ENCODE data around the gene ZC3H12C.

ZC3H12C gene

DNA sequence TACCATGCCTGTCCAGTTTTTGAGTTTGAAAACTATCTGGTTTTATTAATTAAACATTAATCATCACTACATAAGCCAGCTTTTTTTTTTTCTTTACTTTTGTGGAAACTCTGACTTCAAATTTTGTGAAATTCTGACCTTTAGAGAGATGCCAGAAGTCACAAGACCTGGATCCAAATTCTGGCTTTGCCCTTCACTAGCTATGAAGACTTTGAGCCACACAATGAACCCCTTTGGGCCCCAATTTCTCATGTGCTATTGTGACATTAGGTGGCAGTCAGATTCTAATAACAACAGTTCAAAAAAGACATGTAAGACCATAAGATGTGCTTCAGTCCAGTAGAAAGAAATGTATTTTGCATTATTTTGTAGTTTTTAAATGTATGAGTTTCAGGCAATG is 60.3 kb downstream of the ZC3H12C start:
- DNase-seq, result no peak

DNA sequence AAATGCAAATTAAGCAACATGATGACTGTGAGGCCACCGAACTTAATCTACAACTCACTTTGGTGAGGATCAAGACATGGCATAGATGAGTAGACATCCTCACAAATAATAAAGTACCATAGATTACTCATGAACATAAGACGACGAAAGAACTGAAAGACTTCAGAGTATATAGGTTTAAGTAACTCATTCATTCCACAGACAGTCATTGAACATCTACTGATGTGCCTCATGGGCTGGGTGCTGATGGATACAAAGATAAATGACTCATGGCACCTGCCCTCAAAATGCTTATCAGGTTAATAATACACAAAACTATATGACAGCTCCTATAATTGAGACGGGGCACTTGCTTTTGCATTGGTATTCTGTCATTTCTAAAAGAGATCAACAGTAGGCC is 63.3 kb downstream of the ZC3H12C start:
- no peak for DNase-seq

DNA sequence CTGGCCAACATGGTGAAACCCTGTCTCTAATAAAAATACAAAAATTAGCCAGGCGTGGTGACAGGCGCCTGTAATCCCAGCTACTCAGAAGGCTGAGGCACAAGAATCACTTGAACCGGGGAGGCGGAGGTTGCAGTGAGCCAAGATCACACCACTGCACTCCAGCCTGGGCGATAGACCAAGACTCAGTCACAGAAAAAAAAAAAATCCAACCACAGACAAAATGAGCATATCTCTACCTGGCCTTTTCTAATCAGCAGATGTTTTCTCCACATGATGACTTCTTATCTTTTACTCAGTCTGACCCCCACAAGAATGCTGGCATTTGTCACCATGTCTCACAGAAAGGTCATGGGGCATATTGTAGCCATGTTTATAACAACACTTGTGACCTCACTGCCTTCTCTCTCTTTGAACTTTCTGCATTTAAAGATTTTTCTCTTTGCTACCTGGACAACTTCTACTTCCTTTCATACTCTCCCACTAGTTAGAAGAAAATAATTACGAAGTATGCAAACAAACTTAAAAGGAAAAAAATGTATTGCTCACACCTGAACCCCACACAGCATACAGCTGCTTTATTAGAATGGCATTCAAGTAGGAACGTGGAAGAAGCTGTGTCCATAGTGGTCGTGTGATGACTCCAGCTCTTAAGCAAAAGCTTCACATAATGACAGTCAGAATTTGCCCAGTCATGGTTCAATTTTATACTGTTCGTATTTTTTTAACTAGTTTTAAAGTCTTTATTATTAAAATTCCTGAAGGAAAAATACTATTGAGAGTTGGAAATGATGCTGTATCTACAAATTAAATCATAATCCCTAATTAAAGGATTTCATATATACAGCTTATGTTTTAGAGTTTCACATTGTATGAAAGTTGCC is 65.4 kb downstream of the ZC3H12C start:
- no peak for DNase-seq

DNA sequence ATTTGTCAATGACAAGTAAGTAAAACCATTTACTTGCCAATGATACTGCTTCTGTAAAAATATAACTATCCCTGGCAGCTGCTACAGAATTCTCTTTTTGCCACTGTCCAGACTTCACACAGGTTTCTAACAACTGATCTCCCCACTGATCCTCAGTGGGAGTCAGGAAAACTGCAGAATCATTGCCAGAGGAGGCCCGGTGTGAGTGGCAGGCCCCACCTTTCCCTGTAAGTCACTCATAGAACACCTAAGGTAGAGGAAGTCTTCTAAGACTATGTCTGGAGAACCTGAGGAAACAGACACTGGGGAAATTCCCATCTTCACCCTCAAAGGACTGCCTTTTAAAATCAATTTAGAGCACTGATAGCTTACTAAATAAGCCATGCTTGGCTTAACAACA is 66.3 kb downstream of the ZC3H12C start:
- DNase-seq, result no peak

DNA sequence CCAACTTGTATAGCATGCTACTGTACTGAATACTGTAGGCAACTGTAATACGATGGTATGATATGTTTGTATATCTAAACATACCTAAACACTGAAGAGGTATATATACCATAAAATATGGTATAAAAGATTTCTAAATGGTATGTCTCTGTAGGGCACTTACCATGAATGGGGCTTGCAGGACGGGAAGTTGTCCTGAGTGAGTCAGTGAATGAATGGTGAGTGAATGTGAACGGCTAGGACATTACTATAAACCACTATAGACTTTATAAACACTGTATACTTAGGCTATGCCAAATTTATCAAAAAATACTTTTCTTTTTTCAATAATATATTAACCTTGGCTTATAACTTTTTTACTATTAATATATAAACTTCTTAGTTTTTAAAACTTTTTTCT is 66.8 kb downstream of the ZC3H12C start:
- no peak for DNase-seq

DNA sequence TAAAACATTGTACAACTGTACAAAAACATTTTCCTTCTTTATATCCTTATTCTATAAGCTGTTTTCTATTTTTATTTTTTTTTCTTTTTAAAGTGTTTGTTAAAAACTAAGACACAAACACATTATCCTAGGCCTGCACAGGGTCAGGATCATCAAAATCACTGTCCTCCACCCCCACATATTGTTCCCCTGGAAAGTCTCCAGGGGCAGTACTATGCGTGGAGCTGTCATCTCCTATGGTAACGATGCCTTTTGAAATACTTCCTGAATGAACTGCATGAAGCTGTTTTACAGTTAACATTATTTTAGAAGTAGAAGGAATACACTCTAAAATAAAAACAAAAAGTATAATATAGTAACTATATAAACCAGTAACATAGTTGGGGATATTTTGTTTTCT is 67.2 kb downstream of the ZC3H12C start:
- no peak for DNase-seq

DNA sequence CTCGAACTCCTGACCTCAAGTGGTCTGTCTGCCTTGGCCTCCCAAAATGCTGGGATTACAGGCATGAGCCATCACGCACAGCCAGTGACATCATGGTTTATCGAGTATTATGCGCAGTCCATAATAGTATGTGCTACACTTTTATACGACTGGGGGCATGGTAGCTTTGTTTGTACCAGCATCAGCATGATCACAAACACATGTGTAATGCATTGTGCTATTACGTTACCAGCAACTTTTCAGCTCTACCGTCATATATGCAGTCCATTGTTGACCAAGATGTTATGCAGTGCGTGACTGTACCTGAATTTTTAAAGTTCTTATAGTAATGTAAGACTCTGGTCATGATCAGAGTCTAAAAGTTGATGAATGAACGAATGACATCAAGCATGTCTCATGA is 67.9 kb downstream of the ZC3H12C start:
- no peak for DNase-seq

DNA sequence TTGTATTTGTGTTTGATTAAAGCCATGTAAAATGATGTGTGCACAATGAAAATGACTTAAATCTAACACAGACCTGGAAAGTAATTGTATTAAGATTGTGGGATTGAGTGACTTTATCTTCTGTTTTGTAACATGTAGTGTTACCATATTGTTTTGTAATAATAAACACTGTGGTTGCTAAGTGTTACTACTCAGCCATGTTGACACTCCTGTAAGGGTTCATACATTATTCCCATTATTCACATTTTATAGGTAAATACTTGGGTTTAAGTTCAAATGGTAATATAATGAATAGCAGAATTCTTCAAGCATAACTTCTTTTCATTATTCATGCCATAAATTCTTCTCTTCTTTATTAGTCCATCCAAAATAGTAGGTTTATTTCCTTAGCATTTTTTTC is 69.0 kb downstream of the ZC3H12C start:
- no peak for DNase-seq

DNA sequence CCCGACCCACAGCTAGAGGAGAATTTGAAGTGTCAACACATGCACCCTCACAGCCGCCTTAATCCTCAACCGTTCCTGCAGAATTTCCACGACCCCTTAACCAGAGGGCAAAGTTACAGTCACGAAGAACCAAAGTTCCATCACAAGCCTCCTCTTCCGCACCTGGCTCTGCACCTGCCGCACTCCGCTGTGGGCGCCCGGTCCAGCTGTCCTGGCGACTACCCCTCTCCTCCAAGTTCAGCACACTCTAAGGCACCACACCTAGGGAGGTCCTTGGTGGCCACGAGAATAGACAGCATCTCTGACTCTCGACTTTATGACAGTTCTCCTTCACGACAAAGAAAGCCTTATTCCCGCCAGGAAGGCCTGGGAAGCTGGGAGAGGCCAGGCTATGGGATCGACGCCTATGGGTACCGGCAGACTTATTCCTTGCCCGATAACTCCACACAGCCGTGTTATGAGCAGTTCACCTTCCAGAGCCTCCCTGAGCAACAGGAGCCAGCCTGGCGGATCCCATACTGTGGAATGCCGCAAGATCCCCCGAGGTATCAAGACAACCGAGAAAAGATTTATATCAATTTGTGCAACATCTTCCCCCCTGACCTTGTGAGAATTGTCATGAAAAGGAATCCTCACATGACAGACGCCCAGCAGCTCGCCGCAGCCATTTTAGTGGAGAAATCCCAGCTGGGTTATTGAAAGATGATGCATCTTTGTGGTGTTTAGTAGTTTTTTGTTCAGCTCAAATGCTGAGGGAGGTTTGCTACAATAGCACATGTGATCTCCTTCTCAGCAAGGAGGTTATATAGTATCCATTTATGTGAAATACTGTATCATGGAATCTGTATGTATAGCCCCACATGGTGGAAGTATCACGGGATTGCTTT is 72.1 kb downstream of the ZC3H12C start:
- no peak for DNase-seq

DNA sequence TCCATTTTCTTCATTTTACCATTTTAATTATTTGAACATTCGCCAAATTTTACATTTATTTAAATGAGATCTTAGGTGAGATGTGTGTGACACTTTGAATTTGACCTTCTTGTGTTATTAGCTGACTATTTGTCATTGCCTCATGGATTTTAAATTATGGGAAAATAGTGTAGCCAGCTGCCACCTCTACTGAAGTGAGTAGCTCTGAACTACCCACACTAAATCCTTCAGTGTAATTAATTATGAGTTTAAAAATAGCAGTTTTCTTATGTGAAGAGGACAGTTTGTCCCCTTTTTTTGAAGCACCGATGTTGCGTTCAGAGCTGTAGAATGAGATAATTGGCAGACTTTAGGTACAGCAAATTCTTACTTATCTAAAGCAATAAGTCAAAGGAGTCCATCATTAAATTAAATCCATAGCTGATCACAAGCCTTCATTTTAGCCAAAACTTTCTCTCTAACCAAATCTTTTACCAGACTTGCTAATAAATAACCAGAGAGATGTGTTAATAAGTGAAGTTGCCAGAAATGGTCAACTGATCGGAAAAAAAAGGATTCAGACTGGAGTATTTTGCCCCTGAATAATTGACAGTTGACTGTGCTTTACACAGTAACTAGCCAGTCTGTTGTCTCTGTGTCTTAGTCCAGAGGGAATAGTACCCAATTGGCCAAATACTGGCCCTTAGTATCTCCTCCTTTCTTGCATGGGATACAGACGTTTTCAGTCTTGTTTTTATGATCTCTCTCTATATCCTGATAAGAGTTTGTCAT is 75.0 kb downstream of the ZC3H12C start:
- no peak for DNase-seq

DNA sequence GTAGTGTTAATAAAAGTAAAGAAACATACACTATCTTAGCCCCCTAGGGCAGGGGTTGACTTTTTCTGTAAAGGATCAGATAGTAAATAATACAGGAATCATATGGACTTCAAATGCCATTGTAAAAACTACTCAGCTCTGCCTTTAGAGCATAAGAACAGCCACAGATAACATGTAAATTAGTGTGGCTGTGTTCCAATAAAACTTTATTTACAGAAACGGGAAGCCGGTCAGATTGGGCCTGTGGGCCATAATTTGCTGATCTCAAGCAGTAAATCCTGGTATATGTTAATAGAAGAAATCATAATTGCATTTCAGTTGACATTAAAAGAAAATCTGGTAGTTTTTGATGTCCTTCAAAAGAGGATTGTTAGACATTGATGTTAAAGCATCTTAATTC is 76.5 kb downstream of the ZC3H12C start:
- no peak for DNase-seq

DNA sequence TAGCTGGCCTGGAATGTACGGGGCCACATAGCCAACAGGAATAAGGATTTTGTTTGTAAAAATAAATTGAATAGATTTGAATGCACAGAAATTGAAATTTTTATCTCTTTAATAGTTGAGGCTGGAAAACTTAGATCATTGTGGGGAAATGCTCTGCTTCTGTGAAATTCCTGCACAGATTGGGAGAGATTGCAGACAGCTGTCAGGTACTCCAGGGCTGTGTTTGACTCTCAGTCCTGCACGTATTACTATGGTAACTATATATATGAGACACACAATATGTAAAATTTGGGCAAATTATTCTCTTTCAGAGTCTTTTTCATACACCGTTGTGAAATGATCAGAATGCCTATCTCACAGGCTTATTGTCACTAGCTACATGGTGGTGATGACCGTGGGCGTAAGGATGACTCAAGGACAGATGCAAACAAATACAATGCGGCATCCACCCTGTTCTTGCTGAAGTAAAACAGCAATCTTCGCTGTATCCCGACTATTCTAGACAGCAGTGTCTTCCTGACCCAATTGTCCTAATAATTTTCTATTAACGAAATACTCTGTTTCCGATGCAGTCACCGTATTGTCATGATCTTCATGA is 79.4 kb downstream of the ZC3H12C start:
- no peak for DNase-seq

DNA sequence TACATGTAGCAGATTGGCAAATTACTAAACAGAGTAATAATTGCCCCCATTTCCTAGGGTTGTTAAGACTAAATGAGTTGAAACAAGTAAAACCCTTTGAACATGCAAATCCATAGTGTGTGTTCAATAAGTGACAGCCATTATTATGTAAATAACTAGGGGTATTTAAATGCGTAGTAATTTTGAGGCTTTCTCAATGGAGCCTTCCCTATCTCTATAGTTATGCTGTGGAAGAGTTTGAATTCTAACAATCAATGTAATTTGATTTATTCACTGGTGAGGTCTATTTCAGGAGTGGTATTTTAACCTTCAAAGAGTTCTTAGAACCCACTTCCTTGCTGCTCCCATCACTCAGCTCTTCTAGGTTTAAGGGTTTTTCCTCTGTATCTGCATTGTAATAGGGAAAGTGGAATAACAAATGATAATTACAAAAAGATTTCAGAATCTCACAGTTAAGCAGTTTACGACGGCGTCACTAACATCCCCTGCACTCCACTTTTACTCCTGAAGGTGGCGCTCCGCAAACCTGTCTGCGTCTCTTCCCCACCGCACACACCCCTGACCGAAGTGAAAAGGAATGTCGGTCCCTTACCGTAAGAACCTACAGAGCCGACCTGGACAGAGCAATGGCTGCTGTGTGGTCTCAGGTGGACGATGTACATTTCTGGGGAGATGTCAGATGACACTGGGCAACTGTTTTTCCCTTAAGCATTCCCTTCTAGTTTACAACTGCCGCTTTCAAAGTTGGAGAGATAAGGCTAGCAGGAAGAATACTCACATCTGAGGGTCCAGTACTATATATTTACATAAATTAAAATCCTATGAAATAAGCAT is 80.8 kb downstream of the ZC3H12C start:
- DNase-seq, result no peak

DNA sequence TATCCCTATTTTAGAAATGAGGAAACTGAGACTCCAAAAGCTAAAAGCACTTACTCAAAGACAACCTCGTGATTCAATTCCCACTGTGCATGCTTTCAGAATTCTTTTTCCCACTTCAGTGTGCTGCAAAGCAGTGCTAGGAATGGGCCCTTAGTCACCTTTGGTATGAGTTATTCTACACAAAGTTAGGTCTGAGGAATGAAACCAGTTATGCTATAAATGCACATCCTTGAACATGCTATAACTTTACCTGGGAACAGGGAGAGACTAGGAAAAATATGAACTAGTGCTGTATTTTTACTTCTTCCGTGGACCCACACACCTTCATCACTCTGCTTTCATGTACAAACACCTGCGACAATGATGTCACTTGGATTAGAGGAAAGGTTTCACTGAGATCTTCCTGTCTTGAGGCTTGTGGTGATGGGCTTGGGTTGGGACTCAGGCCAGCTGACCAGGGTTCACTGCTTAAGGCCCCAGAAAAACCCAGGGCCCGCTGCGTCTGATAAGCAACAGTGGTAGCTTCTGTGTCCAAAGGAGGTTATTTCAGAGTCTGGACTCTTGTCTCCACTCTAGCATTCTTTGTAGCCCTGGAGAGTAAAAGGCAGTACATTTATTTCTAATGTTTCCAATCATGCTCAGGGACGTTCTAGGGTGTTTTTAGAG is 81.6 kb downstream of the ZC3H12C start:
- DNase-seq, result no peak

DNA sequence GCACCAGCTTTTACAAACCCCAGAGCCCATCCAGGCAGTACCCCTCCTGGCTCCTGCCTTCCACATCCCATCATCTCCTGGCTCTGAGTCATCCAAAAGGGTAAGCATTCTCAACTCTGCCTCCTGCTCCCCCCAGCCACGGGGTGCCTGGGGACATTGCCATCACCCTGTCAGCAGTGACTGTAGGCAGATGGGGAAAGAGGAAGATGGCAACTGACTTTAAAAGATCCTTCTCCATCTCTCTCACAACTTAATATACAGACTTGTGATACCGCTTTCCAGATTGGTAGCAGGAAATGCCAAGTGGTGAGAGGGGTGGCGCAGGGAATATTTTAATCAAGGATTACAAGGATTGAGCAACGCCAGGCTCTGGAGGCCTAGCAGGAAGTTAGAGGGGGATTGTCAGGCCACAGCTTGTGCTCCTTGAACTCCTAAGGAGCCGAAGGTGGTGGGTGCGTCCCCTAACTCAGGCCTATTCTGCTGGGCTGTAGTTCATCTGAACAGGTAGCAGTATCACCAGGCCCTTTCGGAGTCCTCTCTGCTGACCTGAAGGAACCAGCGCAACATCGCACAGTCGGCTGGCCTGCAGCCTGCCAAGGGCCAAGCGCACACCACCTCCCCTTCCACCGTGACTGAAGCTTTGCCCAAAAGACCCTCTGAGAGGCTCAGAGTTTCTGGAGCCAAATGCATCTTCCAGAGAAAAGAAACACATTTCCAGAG is 83.3 kb downstream of the ZC3H12C start:
- DNase-seq, result no peak

DNA sequence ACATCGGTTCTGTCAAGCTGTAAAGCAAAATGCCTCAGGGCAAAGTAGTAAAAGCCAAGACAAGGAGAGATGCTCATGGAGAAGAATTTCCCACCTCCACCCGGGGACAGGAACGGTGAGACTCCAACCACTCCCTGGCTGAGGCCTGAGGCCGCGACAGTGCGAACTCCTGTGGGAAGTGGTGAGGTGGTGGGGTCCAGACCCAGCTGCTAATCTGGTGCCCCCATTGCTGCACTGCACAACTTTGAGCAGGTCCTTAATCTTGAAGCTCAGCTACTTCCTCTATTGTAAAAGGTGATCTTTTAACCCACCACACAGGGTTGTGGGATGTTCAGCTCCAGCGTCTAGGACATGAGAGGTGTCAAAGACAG is 83.9 kb downstream of the ZC3H12C start:
- DNase-seq, result no peak

DNA sequence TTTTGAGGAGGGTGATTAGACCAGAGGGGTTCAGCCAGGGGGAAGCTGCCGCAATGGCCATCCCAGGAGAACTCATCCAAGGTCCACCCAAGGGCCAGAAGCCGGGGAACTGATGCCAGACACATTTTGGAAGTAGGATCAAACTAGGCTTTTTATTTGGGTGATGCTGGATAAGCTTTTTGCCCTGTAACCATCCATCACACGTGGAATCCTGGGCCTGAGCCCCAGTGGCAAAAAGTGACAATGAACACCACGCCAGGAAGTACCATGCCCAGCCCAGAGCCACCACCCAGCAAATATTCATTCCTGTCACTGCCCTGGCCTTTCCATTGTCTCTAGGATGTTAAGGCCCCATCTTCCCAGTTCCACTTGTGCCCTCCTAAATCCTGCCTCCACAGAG is 85.9 kb downstream of the ZC3H12C start:
- DNase-seq, result no peak

DNA sequence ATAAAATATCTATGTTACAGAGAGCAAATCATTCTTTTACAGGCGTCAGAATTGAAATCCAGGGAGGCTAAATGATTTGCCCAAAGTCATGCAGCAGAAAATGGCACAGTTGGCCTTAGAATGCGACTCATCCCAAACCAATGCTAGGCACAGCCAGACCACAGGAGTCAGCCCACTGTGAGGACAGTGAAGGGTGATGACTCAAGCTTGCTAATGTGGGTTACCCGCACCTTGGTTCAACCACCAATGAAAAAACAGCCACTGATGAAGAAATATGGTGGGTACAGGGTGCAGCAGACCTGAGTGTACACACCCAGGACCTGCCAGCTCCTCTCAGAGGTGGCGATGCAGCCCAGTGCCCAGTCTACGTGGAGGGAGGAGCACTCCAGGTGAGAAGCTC is 89.7 kb downstream of the ZC3H12C start:
- no peak for DNase-seq

DNA sequence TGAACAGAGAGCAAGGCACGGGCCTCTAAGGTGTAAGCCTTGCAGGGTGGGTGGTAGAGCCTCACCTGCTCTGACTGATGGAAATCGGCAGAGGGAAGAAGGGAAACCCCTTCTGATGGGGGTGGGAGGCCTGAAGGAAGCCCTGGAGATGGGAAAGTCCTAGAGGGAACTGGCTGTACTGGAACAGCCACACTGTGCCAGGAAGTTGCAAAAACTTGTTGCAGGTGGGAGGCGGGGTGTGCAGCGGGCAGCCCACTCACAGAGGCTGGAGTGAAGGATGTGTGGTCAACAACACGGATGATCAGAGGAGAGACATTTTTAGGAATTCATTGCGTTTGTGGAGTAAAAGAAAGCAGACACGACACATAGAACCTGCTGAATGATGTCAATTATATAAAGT is 91.3 kb downstream of the ZC3H12C start:
- no peak for DNase-seq

DNA sequence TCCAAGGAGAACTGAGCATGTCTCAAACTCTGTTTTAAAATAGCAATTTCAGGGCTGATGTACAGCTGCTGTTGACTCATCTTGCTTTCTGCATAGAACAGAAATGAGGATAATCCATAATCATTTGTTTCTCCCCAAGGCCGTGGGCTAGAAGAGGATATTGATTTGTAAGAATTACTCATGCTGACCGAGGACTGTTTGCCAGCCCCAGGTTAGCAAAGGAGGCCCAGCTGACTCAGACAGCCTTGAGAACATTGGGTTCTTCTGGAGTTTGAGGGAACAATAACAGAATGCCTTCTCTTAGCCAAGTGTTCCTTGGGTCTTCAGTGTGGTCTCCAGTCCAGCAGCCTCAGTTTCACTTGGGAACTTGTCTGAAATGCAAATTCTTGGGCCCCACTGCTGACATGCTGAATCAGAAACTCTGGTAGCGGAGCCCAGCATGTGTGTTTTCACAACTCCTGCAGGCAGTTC is 92.0 kb downstream of the ZC3H12C start:
- DNase-seq, result no peak

DNA sequence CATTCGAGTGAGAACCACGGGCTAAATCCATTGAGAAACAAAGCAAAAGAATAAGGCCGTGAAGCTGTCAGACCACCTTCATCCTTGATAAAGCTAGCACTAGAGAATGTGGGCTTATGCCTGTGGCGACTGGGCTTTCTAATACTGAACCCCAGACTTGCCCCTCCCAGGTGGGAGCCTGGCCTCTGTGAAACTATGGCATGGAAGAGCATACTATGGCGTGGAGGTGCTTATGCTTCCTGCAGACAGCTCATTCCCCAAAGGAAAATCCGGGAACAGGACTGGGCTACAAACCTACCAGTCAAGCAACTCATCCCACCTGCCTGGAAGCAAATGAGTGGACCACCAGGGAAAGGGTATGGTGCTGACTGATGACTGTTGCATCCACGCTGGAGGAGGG is 92.4 kb downstream of the ZC3H12C start:
- no peak for DNase-seq

Measured in GF-D8 (cell line).